Esophagus (tissue), 2 donors: Measurements from ENCODE around the gene MOB3A. TPM values are rescaled to one million over a fixed set of nuclear protein-coding genes. Genes with fewer than 3 reads are reported as not detected.

Experiments
- H3K27ac ChIP-seq, 2 donors: one replicate each; pipeline ENCODE4 v1.5.1; 2013; ENCODE audit warnings: low read depth in 2 of 2, mild to moderate bottlenecking in 2 of 2, inconsistent platforms in 1 of 2, low read length in 1 of 2, moderate library complexity in 1 of 2
- H3K27me3 ChIP-seq, 2 donors: one replicate each; pipeline ENCODE4 v1.6.1; 2013; ENCODE audit warnings: low read length in 2 of 2, control low read depth in 1 of 2, mild to moderate bottlenecking in 1 of 2; ENCODE audit not compliant: insufficient read depth in 2 of 2, control insufficient read depth in 1 of 2
- H3K36me3 ChIP-seq, 2 donors: one replicate each; pipeline ENCODE4 v1.6.1; 2013; ENCODE audit warnings: low read length in 1 of 2; ENCODE audit not compliant: control insufficient read depth in 2 of 2, insufficient read depth in 2 of 2
- H3K4me1 ChIP-seq, 2 donors: one replicate each; pipeline ENCODE4 v1.6.1; 2013; ENCODE audit warnings: low read length in 1 of 2; ENCODE audit not compliant: control insufficient read depth in 2 of 2, insufficient read depth in 2 of 2
- H3K4me3 ChIP-seq, 2 donors: one replicate each; pipeline ENCODE4 v1.5.1; 2013; ENCODE audit warnings: low read length in 2 of 2, mild to moderate bottlenecking in 2 of 2, low read depth in 1 of 2, moderate library complexity in 1 of 2
- H3K9me3 ChIP-seq, 2 donors: one replicate each; pipeline ENCODE4 v1.6.1; 2013; ENCODE audit warnings: mild to moderate bottlenecking in 2 of 2, low read depth in 1 of 2, low read length in 1 of 2, moderate library complexity in 1 of 2; ENCODE audit not compliant: control insufficient read depth in 2 of 2, insufficient read depth in 1 of 2
- WGBS, 2 donors: extraction: QIAGEN DNeasy Blood & Tissue Kit; methylation state at CpG; one replicate each; pipeline ENCODE4 v1.1.7; 2013; 5-methylcytosine and 5-hydroxymethylcytosine counted together
- polyA plus RNA-seq, 2 donors: library from polyadenylated mRNA; stranded (reverse); fragments of 200-250 nt; gene quantifications; one replicate each; pipeline ENCODE4 v1.2.3, GENCODE V29; 2013
- donor health status: healthy with polysubstance abuse.
- donor health status: Bipolar disorder and iron deficiency.

The MOB3A gene
- polyA plus RNA-seq, 2 donors = 11.0 to 12.4 TPM

DNA sequence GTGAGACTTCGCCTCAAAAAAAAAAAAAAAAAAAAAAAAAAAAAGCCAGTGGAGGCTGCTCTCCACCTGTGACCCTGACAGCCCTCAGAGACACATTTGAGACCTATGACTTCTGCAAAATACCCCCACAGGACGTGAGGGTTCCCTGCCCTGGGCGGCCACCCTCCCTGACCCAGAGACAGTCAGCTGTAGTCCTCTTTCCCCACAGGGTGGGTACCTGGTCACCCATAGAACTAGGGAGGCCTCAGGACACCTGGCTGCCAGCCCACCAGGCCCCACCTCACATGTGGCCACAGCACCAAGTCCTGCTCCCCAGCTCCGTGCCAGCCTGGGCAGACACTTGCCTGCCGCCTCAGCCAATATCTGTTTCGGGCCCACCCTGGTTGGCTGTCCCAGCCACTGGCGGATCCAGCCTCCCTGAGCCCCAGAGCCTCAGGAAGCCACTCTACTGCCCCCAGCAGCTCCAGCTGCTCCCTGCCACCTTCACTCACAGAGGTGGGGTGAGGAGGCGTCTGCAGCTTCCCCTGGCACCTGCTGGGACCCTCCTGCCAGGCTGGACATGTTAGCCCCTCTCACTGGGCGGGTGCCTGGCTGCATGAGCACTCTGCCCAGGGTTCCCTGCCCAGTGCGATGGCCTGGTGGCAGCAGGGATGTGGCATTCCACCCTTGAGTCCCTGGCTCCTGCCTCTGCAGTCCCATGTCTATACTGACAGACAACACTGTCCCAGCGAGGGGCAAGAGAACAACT is 52.0 kb downstream of the MOB3A start:
- Histone ChIP-seq H3K4me1 (peaks cover 34 to 75% of the 10 kb centered on the region in 2 donors), H3K27me3 (no peaks in the 10 kb centered on the region), H3K9me3 (no peaks in the 10 kb centered on the region), H3K4me3 (no peak overlapping the region), H3K36me3 (peaks cover 3 to 73% of the 10 kb centered on the region in 2 donors), H3K27ac (peak overlapping the region; percentile 98)
- WGBS, 2 donors = 77 to 80% methylated on average over 11 of the region's 11 CpGs

DNA sequence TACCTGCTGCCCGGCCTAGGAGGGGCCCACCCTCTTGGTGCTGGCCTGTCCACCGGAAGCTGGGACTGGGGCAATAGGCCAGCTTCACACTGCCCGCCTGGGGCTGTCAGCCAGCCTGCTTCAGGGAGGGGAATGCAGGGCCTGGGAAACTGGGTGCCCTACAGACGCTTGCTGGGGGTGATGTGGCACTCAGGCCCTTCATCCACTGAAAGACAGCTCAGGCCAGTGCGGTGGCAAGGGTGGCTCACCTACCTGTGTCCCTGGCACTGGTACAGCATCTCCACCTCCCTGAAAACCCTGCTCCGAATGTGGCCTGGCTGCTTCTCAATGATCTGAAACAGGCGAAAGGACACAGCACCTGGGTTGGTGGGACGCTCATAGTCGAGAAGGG is 52.9 kb downstream of the MOB3A start:
- peaks cover 27 to 66% of the 10 kb centered on the region in 2 donors for H3K4me1 ChIP-seq
- H3K27ac ChIP-seq = peak overlapping the region; percentile 91 to 95
- H3K9me3 ChIP-seq = no peaks in the 10 kb centered on the region
- H3K4me3 ChIP-seq = no peak overlapping the region
- WGBS, 2 donors = 52 to 53% methylated on average over 9 of the region's 9 CpGs
- H3K27me3 ChIP-seq = no peaks in the 10 kb centered on the region
- peaks cover 6 to 74% of the 10 kb centered on the region in 2 donors for H3K36me3 ChIP-seq

DNA sequence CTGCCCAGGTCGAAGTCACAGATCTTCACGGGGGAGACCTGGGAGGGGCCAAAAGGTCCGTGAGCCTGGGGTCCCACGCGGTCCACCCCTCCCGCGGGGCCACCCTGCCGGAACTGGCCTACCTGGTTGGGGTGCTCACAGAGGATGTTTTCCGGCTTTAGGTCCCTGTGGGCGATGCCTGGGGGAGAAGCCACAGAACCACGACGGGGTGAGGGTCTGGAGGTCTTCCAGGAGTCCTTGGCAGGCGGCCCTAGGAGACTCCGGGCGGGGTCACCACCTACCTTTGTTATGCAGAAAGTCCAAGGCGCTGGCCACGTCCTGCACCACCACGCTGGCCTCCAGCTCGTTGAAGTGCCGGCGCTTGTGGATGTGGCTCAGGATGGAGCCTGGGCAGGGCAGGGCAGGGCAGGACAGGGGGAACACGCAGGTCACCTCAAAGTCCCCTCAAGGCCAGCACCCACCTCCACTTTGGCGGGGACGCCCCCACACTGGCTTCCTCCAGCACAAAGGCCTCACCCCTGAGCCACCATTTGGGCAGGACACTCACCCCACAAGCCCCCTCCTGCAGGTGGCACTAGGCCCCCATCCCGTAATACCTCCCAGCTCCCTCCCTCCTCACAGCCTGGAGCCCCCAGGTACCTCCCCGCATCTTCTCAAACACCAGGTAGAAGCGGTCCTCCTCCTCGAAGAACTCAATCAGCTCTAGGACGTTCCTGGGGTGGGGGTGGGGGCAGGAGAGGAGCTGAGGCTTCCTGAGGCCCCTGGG is 53.5 kb downstream of the MOB3A start:
- Histone ChIP-seq H3K9me3 (no peaks in the 10 kb centered on the region), H3K36me3 (peaks cover 6 to 69% of the 10 kb centered on the region in 2 donors), H3K4me3 (no peak overlapping the region), H3K27ac (peak overlapping the region; percentile 91 to 95), H3K4me1 (peaks cover 26 to 61% of the 10 kb centered on the region in 2 donors), H3K27me3 (no peaks in the 10 kb centered on the region)
- 20 to 21% methylated on average over 29 of the region's 29 CpGs for WGBS, 2 donors

DNA sequence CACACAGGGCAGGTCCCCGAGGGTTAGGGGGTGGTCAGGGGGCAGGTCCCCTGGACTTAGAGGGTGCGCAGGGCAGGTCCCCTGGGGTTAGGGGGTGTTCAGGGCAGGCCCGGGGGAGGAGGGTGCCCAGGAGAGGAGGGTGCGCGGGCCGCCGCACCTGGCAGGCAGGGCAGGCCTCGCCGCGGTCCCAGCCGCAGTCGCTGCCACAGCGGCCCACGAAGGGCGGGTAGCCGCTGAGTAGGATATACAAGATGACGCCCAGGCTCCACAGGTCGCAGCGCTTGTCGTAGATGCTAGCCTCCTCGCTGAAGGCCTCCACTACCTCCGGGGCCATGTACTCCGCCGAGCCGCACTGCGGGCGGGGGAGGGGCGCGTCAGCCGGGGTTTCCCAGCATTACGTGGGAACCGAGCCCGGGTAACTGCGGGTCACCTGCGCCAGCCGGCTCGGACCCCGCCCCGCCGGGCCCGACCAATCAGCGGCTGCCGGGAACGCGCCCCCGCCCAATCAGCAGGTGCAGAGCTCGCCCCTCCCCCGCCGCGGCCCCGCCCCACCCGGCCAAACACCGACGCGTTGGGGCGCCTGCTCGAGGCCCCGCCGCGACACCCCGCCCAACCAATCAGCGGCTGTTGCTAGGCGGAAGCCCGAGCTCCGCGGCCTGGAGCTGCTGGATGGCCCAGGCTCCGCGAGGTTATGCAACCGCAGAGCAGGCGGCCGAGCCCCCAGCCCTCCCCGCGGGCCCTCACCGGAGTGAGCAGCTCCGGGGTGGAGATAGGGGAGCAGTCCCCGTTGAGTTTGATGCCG is 54.2 kb downstream of the MOB3A start:
- Histone ChIP-seq H3K4me1 (peaks cover 19 to 53% of the 10 kb centered on the region in 2 donors), H3K4me3 (peak overlapping the region in 1 of 2 donors; percentile 35), H3K27me3 (no peaks in the 10 kb centered on the region), H3K27ac (peak overlapping the region; percentile 95 to 97), H3K36me3 (peaks cover 6 to 65% of the 10 kb centered on the region in 2 donors), H3K9me3 (no peaks in the 10 kb centered on the region)
- 4 to 10% methylated on average over 70 to 77 of the region's 77 CpGs for WGBS, 2 donors

DNA sequence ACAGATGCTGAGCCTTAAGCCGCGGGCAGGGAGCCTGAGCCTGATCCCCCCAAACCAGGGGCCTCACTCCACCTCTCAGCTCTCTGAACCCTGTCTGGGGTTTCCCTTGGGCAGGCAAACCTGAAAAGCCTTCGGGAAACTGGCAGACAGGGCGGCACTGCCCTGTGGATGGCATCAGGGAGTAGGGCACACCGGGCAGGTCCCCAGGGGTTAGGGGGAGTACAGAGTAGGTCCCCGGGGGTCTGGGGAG is 54.8 kb downstream of the MOB3A start:
- H3K36me3 ChIP-seq = peaks cover 6 to 60% of the 10 kb centered on the region in 2 donors
- H3K4me3 ChIP-seq = no peak overlapping the region
- whole genome bisulfite sequencing, 2 donors = 45 to 56% methylated on average over 6 of the region's 6 CpGs
- no peaks in the 10 kb centered on the region for H3K9me3 ChIP-seq
- no peaks in the 10 kb centered on the region for H3K27me3 ChIP-seq
- peaks cover 17 to 48% of the 10 kb centered on the region in 2 donors for H3K4me1 ChIP-seq
- H3K27ac ChIP-seq = peak overlapping the region; percentile 95 to 97

DNA sequence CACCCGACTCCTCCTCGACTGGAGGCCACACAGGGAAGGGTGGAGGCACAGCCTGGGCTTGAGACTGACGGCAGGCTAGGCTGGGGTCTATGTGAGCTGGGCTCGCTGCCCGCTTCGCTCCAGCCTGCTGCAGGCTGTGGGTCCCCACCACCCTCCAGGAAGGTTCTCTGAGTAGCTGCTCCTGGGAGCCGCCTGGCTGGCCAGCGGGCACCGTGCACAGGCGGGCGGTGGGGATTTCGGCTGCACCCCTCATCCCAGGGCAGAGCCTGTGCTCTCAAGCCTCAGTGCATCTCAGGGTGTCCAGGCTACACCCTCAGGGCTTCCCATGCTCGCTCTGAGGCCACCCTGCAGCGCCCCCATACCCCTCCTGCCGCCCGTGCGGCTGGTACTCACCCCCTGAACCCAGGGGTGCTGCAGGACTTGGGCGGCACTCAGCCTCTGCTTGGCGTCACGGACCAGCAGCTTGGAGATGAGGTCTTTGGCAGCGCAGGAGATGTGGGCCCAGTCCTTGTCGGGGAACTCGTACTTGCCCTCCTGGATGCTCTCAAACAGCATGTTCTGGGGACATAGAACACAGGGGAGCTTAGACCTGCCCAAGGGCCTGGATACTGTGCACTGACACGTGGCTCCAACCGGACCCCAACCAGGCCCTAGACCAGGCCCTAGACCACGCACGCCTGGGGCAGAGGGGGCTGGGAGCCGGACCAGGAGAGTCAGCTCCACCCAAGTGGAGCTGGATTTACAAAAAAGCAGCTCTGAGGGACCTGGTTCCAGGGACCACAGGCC is 55.3 kb downstream of the MOB3A start:
- Histone ChIP-seq H3K4me1 (peaks cover 14 to 44% of the 10 kb centered on the region in 2 donors), H3K36me3 (peaks cover 6 to 55% of the 10 kb centered on the region in 2 donors), H3K27me3 (no peaks in the 10 kb centered on the region), H3K4me3 (no peak overlapping the region), H3K9me3 (peaks cover 0 to 2% of the 10 kb centered on the region in 2 donors), H3K27ac (peak overlapping the region; percentile 95 to 97)
- WGBS, 2 donors = 77 to 82% methylated on average over 28 of the region's 28 CpGs

DNA sequence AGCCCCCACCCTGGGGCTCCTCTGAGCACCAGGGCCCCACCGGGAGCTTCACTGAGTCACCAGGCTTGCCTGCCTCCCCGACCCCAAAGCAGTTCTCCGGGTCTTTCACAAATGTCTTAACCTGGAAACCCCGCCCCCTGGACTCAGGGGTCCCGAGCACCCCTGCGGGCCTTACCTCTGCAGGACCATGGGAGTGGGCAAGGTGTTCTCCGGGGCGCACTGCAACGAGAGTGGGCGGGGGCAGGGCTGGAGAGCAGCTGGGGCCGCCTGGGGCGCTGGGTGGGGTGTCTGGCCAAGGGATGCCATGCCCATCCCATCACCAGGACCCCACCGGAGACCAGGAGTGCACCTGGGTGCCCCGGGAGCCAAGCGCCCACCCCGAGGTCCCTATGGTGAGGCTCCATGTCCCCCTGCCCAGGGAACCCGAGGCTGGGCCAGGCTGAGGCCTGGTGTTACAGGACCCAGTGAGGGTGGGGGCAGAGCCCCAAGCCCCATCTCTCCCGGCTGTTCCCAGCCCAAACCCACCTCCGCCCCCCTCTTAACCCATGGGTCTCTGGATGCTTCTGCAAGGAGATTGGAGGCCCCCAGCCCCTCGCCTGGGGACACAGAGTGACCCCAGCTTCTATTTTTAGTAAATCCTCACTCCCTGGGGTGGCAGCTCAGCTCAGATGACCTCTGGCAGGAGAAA is 56.0 kb downstream of the MOB3A start:
- Histone ChIP-seq H3K36me3 (peaks cover 3 to 51% of the 10 kb centered on the region in 2 donors), H3K27me3 (no peaks in the 10 kb centered on the region), H3K4me3 (no peak overlapping the region), H3K4me1 (peaks cover 9 to 37% of the 10 kb centered on the region in 2 donors), H3K27ac (peak overlapping the region; percentile 95 to 97), H3K9me3 (peaks cover 0 to 9% of the 10 kb centered on the region in 2 donors)
- WGBS, 2 donors = 71 to 75% methylated on average over 19 to 20 of the region's 20 CpGs

DNA sequence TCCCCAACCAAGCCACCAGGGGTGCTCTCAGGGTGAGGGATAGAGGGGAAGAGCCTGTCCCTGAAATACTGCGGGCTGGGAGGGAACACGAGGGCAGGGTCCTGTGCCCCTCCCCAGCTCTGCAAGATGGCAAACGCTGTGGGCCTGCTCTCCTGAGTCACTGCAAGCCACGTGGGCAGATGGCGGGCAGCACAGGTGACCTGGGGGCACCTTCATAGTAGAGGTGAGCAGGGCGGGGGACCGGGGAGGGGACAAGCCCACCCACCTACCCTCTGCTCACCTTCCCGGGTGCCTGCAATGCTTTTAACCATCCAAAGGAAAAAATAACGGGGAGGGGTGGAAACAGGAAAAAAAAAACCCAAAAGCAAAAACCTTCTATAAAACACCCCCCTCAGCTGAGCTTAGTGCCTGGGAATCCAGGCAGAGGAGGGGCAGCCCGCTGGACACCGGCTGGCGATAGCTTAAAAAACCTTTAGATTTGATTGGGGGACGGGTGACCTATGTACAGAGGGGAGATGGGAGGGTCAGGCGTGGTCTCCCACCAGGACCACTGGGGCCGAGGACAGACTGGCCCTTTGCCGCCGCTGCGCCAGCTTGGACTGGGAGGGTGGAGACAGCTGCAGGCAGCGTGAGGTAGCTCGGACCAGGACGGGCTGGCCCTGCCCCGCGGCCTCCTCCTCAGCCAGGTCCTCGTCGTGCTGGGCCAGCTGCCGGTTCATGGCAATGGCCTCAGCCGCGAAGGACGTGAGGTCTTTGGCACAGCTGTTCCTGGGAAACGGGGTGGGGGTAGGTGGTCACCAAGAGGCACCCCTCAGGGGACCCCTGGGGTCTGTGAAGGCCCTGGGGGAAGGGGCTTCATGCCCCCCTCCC is 56.8 kb downstream of the MOB3A start:
- Histone ChIP-seq H3K36me3 (peaks cover 3 to 44% of the 10 kb centered on the region in 2 donors), H3K27ac (peak overlapping the region; percentile 14 to 50)
- 78 to 83% methylated on average over 30 of the region's 30 CpGs for whole genome bisulfite sequencing, 2 donors

More for the DNA sequence above, 56.8 kb downstream of the MOB3A start:
- no peak overlapping the region for H3K4me3 ChIP-seq
- H3K4me1 ChIP-seq = peaks cover 9 to 30% of the 10 kb centered on the region in 2 donors
- H3K9me3 ChIP-seq = peaks cover 0 to 9% of the 10 kb centered on the region in 2 donors
- no peaks in the 10 kb centered on the region for H3K27me3 ChIP-seq
